Measurements from ENCODE around the gene TFR2. TPM values are rescaled to one million over a fixed set of nuclear protein-coding genes. Genes with fewer than 3 reads are reported as not detected.

Gene TFR2
- total and polyA plus RNA-seq, 2 of the 13 experiments (the other 11 are each of a cell fraction or from before 2014, with no cell fraction given): 36.9 to 64.2 TPM

DNA sequence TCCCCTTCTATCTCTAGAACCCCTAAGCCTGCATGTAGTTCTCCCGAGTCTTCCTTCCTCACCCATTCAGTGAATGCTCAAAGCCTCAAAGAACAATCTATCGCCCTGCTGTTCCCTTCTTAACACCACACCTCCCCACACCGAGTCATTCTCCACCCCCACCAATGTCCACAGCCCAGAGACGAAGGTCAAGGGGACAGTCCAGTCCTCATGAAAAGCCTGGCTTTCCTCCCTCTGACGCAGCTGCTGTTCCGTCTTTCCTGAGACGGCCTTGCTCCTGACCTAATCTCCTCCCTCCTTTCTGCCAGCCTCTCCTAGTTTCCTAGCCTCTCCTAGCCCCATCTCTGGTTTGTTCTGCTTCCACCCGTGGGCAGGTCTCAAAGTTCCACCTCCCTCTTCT, 19.8 kb downstream of the TFR2 start (continued):
- TF ChIP-seq, protein P1, sequence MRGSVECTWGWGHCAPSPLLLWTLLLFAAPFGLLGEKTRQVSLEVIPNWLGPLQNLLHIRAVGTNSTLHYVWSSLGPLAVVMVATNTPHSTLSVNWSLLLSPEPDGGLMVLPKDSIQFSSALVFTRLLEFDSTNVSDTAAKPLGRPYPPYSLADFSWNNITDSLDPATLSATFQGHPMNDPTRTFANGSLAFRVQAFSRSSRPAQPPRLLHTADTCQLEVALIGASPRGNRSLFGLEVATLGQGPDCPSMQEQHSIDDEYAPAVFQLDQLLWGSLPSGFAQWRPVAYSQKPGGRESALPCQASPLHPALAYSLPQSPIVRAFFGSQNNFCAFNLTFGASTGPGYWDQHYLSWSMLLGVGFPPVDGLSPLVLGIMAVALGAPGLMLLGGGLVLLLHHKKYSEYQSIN (CRISPR knock-in tag; IDR thresholded peaks at IDR 0.05; ENCODE audit: borderline replicate concordance): no peak
- TF ChIP-seq, protein P2, sequence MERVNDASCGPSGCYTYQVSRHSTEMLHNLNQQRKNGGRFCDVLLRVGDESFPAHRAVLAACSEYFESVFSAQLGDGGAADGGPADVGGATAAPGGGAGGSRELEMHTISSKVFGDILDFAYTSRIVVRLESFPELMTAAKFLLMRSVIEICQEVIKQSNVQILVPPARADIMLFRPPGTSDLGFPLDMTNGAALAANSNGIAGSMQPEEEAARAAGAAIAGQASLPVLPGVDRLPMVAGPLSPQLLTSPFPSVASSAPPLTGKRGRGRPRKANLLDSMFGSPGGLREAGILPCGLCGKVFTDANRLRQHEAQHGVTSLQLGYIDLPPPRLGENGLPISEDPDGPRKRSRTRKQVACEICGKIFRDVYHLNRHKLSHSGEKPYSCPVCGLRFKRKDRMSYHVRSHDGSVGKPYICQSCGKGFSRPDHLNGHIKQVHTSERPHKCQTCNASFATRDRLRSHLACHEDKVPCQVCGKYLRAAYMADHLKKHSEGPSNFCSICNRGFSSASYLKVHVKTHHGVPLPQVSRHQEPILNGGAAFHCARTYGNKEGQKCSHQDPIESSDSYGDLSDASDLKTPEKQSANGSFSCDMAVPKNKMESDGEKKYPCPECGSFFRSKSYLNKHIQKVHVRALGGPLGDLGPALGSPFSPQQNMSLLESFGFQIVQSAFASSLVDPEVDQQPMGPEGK (CRISPR knock-in tag; IDR thresholded peaks at IDR 0.05): peak; percentile 53
- TF ChIP-seq SAP130 (CRISPR knock-in tag; IDR thresholded peaks at IDR 0.05; ENCODE audit: low read depth) (peak; percentile 43), ZNF234 (CRISPR knock-in tag; conservative IDR thresholded peaks at IDR 0.05) (no peak), ZNF484 (CRISPR knock-in tag; IDR thresholded peaks at IDR 0.05; ENCODE audit: borderline replicate concordance, low read depth) (no peak), TEAD3 (CRISPR knock-in tag; optimal IDR thresholded peaks at IDR 0.05; ENCODE audit: borderline replicate concordance) (peak; percentile 32), GTF2F1 (IDR thresholded peaks at IDR 0.05; ENCODE audit: low read length) (no peak), NRL (CRISPR knock-in tag; IDR thresholded peaks at IDR 0.05; ENCODE audit: borderline replicate concordance) (no peak), CREM (IDR thresholded peaks at IDR 0.05) (0 out of 2 replicates have a peak, but pooled peaks have one; percentile 12), CREM (CRISPR knock-in tag; IDR thresholded peaks at IDR 0.05) (no peak), NR2F6 (IDR thresholded peaks at IDR 0.05) (0 out of 2 replicates have a peak, but pooled peaks have one; percentile 7), NR2F6 (CRISPR knock-in tag; IDR thresholded peaks at IDR 0.05) (peak; percentile 74), HNF4A (CRISPR knock-in tag; IDR thresholded peaks at IDR 0.05) (peak; percentile 65), ESRRA (CRISPR knock-in tag; IDR thresholded peaks at IDR 0.05; ENCODE audit: low read depth) (peak; percentile 82; the same call in 1 of the 2 replicates), FLYWCH1 (CRISPR knock-in tag; IDR thresholded peaks at IDR 0.05) (no peak), FOSL2 (CRISPR knock-in tag; IDR thresholded peaks at IDR 0.05) (peak; percentile 35; the same call in 1 of the 2 replicates), EP300 (IDR thresholded peaks at IDR 0.05; ENCODE audit: low read depth in 2 of 2, low read length in 2 of 2) (peak in 1 of 2 experiments; percentile 31; a peak in 1 of 4 replicates), EP300 (CRISPR knock-in tag; IDR thresholded peaks at IDR 0.05; ENCODE audit: borderline replicate concordance) (no peak), RXRA (CRISPR knock-in tag; IDR thresholded peaks at IDR 0.05) (peak; percentile 13; the same call in 1 of the 2 replicates), FOXA1 (IDR thresholded peaks at IDR 0.05) (0 out of 2 replicates have a peak, but pooled peaks have one; percentile 27), FOXA1 (CRISPR knock-in tag; IDR thresholded peaks at IDR 0.05) (peak; percentile 75), RARA (CRISPR knock-in tag; IDR thresholded peaks at IDR 0.05) (peak; percentile 60), MTA1 (CRISPR knock-in tag; IDR thresholded peaks at IDR 0.05; ENCODE audit: borderline replicate concordance) (0 out of 2 replicates have a peak, but pooled peaks have one; percentile 7), TCF12 (IDR thresholded peaks at IDR 0.05) (no peak), TCF12 (CRISPR knock-in tag; IDR thresholded peaks at IDR 0.05) (no peak)
- TF ChIP-seq, protein P3, sequence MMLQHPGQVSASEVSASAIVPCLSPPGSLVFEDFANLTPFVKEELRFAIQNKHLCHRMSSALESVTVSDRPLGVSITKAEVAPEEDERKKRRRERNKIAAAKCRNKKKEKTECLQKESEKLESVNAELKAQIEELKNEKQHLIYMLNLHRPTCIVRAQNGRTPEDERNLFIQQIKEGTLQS (CRISPR knock-in tag; IDR thresholded peaks at IDR 0.05): no peak
- TF ChIP-seq, protein P4, sequence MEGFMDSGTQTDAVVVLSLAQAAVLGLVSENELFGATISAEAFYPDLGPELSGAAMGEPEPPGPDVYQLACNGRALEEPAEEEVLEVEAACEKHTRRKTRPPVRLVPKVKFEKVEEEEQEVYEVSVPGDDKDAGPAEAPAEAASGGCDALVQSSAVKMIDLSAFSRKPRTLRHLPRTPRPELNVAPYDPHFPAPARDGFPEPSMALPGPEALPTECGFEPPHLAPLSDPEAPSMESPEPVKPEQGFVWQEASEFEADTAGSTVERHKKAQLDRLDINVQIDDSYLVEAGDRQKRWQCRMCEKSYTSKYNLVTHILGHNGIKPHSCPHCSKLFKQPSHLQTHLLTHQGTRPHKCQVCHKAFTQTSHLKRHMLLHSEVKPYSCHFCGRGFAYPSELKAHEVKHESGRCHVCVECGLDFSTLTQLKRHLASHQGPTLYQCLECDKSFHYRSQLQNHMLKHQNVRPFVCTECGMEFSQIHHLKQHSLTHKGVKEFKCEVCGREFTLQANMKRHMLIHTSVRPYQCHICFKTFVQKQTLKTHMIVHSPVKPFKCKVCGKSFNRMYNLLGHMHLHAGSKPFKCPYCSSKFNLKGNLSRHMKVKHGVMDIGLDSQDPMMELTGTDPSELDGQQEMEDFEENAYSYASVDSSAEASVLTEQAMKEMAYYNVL (CRISPR knock-in tag; IDR thresholded peaks at IDR 0.05; ENCODE audit: borderline replicate concordance): peak; percentile 23; the same call in 1 of the 2 replicates
